Activated CD4-positive, alpha-beta T cell treated with anti-CD3 and anti-CD28 coated beads, Interleukin-2, amount 10 ng/mL, durations not matched to agents 24 days and 14 days (primary cell): ENCODE measurements around the gene CCDC170. TPM values are rescaled to one million over a fixed set of nuclear protein-coding genes. Genes with fewer than 3 reads are reported as not detected.

Experiments
- DNase-seq: peaks from one replicate; pipeline ENCODE4 v3.0.0; 2022
- H3K27ac Mint-ChIP-seq: one replicate; pipeline ENCODE4 v1.8.0; 2022; ENCODE audit warnings: mild to moderate bottlenecking, mixed read lengths
- H3K27me3 Mint-ChIP-seq: one replicate; pipeline ENCODE4 v1.8.0; 2022; ENCODE audit warnings: mixed read lengths
- H3K36me3 Mint-ChIP-seq: one replicate; pipeline ENCODE4 v1.8.0; 2022; ENCODE audit warnings: low read depth, mild to moderate bottlenecking, mixed read lengths
- H3K4me1 Mint-ChIP-seq: one replicate; pipeline ENCODE4 v1.8.0; 2021; ENCODE audit warnings: mixed read lengths
- H3K4me3 Mint-ChIP-seq: one replicate; pipeline ENCODE4 v1.8.0; 2022; ENCODE audit warnings: mild to moderate bottlenecking, moderate library complexity, mixed read lengths
- H3K9me3 Mint-ChIP-seq: one replicate; pipeline ENCODE4 v1.8.0; 2021; ENCODE audit warnings: mixed read lengths
- intact Hi-C: fragments of 100-400 bp; cut with micrococcal nuclease; formaldehyde crosslinking; loops from one replicate; pipeline ENCODE4 v1.15.1; 2023
- total RNA-seq: library from RNA; stranded (reverse); gene quantifications from 2 replicates; pipeline ENCODE4 v1.2.3, GENCODE V29; 2022

The CCDC170 gene
- total RNA-seq, 1 donor from 2014 or later, result not detected

DNA sequence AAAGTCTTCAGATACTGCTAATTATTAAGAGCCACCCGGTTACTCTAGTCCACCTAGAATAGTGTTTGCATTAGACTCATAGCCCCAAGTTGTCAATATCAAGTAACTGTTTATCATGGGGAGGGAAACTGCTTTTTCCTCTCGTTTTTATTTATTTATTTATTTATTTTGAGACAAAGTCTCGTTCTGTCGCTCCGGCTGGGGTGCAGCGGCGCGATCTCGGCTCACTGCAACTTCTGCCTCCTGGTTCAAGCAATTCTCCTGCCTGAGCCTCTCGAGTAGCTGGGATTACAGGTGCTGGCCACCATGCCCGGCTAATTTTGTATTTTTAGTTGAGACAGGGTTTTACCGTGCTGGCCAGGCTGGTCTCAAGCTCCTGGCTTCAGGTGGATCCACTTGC lies 16.1 kb upstream of the CCDC170 start:
- intact Hi-C loops, result loop anchor here (2.0 to 5.0 kb wide), 2 partner anchors 37 to 70 kb away; no protein-coding TSS in a partner anchor

GRCh38 chr6:151478670-151479069 lies 15.1 kb upstream of the CCDC170 start:
- no peaks in the 10 kb centered on the region for H3K36me3 Mint-ChIP-seq
- H3K27ac Mint-ChIP-seq, result no peak overlapping the region
- intact Hi-C loops, result loop anchor here (5.0 kb wide), 1 partner anchor 71 kb away; no protein-coding TSS in a partner anchor
- no peak overlapping the region for H3K4me3 Mint-ChIP-seq
- no peaks in the 10 kb centered on the region for H3K9me3 Mint-ChIP-seq
- no peaks in the 10 kb centered on the region for H3K27me3 Mint-ChIP-seq
- DNase-seq, result no peak
- H3K4me1 Mint-ChIP-seq, result peaks cover 17% of the 10 kb centered on the region

More for the DNA sequence above, 16.1 kb upstream of the CCDC170 start:
- H3K9me3 Mint-ChIP-seq, result no peaks in the 10 kb centered on the region
- H3K4me1 Mint-ChIP-seq, result peaks cover 17% of the 10 kb centered on the region
- DNase-seq, result no peak
- no peak overlapping the region for H3K27ac Mint-ChIP-seq
- no peak overlapping the region for H3K4me3 Mint-ChIP-seq
- no peaks in the 10 kb centered on the region for H3K36me3 Mint-ChIP-seq
- no peaks in the 10 kb centered on the region for H3K27me3 Mint-ChIP-seq

DNA sequence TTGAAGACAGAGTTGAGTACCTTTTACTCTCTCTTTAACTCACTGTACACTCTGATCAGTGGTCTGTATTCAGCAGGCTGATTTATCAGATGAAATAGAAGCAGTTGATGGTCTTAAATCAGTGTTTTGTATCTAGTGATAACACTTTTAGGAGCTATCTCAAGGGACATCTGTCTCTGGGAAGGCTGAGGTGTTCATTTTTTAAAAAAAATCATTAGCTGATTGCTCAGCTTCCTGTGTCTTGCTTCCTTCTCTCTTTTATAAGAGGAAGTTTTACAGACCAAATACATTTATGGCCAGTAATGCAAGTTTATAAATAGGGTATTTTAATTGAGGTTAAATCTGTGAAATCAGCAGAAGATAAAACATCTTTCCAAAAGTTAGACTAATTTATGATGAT lies 12.0 kb upstream of the CCDC170 start:
- Mint-ChIP-seq H3K27me3 (no peaks in the 10 kb centered on the region), H3K9me3 (peaks cover 4% of the 10 kb centered on the region), H3K36me3 (no peaks in the 10 kb centered on the region), H3K4me1 (peaks cover 16% of the 10 kb centered on the region), H3K27ac (peak overlapping the region; percentile 58), H3K4me3 (peak overlapping the region; percentile 41)
- no peak for DNase-seq
- intact Hi-C loops, result no loop called here

GRCh38 chr6:151482290-151482689 lies 11.5 kb upstream of the CCDC170 start:
- H3K27me3 Mint-ChIP-seq, result no peaks in the 10 kb centered on the region
- DNase-seq, result no peak
- peak overlapping the region; percentile 95 for H3K27ac Mint-ChIP-seq
- H3K9me3 Mint-ChIP-seq, result peaks cover 4% of the 10 kb centered on the region
- intact Hi-C loops, result no loop called here
- peak overlapping the region; percentile 83 for H3K4me3 Mint-ChIP-seq
- no peaks in the 10 kb centered on the region for H3K36me3 Mint-ChIP-seq
- H3K4me1 Mint-ChIP-seq, result peaks cover 16% of the 10 kb centered on the region

- H3K27ac Mint-ChIP-seq, result no peak overlapping the region
- no peaks in the 10 kb centered on the region for H3K36me3 Mint-ChIP-seq
- peaks cover 16% of the 10 kb centered on the region for H3K4me1 Mint-ChIP-seq
- no peak for DNase-seq
- H3K9me3 Mint-ChIP-seq, result peaks cover 4% of the 10 kb centered on the region
- H3K4me3 Mint-ChIP-seq, result no peak overlapping the region
- H3K27me3 Mint-ChIP-seq, result peaks cover 3% of the 10 kb centered on the region
- intact Hi-C loops, result no loop called here
Measured at GRCh38 chr6:151483994-151484393, 9.8 kb upstream of the CCDC170 start.

- Mint-ChIP-seq H3K4me1 (peaks cover 6% of the 10 kb centered on the region), H3K27ac (no peak overlapping the region), H3K27me3 (peaks cover 25% of the 10 kb centered on the region), H3K36me3 (no peaks in the 10 kb centered on the region), H3K4me3 (no peak overlapping the region), H3K9me3 (peaks cover 4% of the 10 kb centered on the region)
- no peak for DNase-seq
- intact Hi-C loops, result no loop called here
Measured at GRCh38 chr6:151488226-151488625, 5.6 kb upstream of the CCDC170 start.

DNA sequence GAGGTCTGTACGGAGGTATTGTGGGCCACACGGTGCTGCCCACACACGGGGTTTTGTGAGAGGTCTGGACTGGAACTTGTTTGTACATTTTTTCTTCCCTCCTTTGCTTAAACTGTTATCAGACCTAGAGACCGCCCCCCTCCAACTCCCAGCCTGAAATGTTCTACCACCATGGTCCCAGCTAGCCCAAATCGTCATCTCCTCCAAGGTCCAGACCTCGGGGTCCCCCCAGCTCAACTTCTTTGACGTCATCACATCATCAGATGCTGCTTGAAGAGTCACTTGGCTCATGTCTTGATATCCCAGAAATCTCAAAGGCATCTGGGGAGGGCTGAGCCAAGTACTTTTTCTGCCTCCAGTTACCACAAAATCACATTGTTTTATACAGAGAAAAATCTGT lies 2.8 kb upstream of the CCDC170 start:
- Mint-ChIP-seq H3K27me3 (peaks cover 47% of the 10 kb centered on the region), H3K9me3 (no peaks in the 10 kb centered on the region), H3K36me3 (no peaks in the 10 kb centered on the region), H3K27ac (no peak overlapping the region), H3K4me3 (no peak overlapping the region), H3K4me1 (peaks cover 9% of the 10 kb centered on the region)
- no peak for DNase-seq
- intact Hi-C loops, result loop anchor here (10.0 kb wide), 1 partner anchor 214 kb away; no protein-coding TSS in a partner anchor

DNA sequence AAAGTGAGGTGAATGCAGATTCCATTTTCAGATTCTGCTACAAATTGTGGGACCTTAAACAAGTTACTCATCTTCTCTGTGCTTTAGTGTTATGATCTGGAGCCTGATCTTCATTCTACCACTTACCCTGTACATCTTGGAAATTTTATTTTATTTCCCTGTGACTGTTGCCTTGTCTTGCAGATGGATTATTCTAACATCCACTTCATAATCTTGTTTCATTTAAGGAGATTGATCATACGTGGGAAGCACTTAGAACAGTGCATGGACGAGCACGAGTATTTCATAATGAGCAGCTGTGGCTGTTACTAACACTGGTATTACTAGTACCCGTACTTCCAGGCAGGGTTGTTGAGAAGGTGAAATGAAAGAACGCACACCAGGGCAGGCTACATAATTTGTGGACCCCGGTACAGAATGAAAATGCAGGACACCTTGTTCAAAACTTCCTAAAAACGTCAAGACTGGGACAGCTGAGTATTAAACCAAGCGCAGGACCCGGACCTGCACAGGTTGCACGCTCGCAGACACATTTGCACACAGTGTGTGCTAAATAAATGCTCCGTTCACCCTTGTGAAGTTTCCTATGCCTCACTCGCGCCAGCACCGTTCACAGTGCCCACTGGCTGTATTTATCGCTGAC lies 535 bp upstream of the CCDC170 start:
- intact Hi-C loops, result loop anchor here (10.0 kb wide), 1 partner anchor 212 kb away; no protein-coding TSS in a partner anchor
- Mint-ChIP-seq H3K27me3 (peaks cover 56% of the 10 kb centered on the region), H3K36me3 (no peaks in the 10 kb centered on the region), H3K4me3 (peak overlapping the region; percentile 41), H3K9me3 (no peaks in the 10 kb centered on the region), H3K27ac (no peak overlapping the region), H3K4me1 (peaks cover 11% of the 10 kb centered on the region)
- no peak for DNase-seq

- H3K4me1 Mint-ChIP-seq, result peaks cover 15% of the 10 kb centered on the region
- no peaks in the 10 kb centered on the region for H3K9me3 Mint-ChIP-seq
- peaks cover 49% of the 10 kb centered on the region for H3K27me3 Mint-ChIP-seq
- intact Hi-C loops, result loop anchor here (10.0 kb wide), 1 partner anchor 210 kb away; no protein-coding TSS in a partner anchor
- peak; percentile 76 for DNase-seq
- H3K36me3 Mint-ChIP-seq, result no peaks in the 10 kb centered on the region
- no peak overlapping the region for H3K27ac Mint-ChIP-seq
- peak overlapping the region; percentile 82 for H3K4me3 Mint-ChIP-seq
Measured at GRCh38 chr6:151494235-151494935, 568 bp downstream of the CCDC170 start.

DNA sequence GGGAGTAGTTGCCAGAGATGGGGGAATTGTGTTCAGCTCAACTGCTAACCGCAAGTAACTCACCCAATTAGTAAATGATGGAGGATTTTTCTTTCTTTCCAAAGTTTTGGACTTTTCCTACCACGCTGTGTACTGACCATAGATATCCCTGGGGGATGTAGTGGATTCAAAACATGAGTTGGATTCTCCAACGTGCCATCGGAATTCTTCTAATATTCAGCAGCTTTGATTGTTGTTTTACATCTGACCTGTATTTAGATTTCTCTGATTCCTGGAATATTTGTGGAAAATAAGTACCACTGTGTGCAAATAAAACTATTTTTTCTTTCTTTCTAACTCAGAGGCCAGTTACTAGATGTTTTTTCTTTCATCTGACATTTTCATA lies 1.1 kb downstream of the CCDC170 start:
- intact Hi-C loops, result loop anchor here (10.0 kb wide), 1 partner anchor 210 kb away; no protein-coding TSS in a partner anchor

GRCh38 chr6:151495380-151495779 lies 1.6 kb downstream of the CCDC170 start:
- intact Hi-C loops, result loop anchor here (10.0 kb wide), 1 partner anchor 209 kb away; no protein-coding TSS in a partner anchor
- H3K9me3 Mint-ChIP-seq, result no peaks in the 10 kb centered on the region
- peaks cover 15% of the 10 kb centered on the region for H3K4me1 Mint-ChIP-seq
- peak overlapping the region; percentile 37 for H3K4me3 Mint-ChIP-seq
- no peaks in the 10 kb centered on the region for H3K36me3 Mint-ChIP-seq
- peaks cover 56% of the 10 kb centered on the region for H3K27me3 Mint-ChIP-seq
- DNase-seq, result no peak
- H3K27ac Mint-ChIP-seq, result no peak overlapping the region

More for the DNA sequence above, 1.1 kb downstream of the CCDC170 start:
- peak overlapping the region; percentile 82 for H3K4me3 Mint-ChIP-seq
- H3K36me3 Mint-ChIP-seq, result no peaks in the 10 kb centered on the region
- H3K27me3 Mint-ChIP-seq, result peaks cover 54% of the 10 kb centered on the region
- no peak overlapping the region for H3K27ac Mint-ChIP-seq
- H3K9me3 Mint-ChIP-seq, result no peaks in the 10 kb centered on the region
- no peak for DNase-seq
- peaks cover 15% of the 10 kb centered on the region for H3K4me1 Mint-ChIP-seq

- intact Hi-C loops, result loop anchor here (10.0 kb wide), 1 partner anchor 207 kb away; no protein-coding TSS in a partner anchor
- H3K4me1 Mint-ChIP-seq, result peaks cover 15% of the 10 kb centered on the region
- H3K27me3 Mint-ChIP-seq, result peaks cover 46% of the 10 kb centered on the region
- H3K9me3 Mint-ChIP-seq, result no peaks in the 10 kb centered on the region
- no peak overlapping the region for H3K27ac Mint-ChIP-seq
- DNase-seq, result no peak
- no peak overlapping the region for H3K4me3 Mint-ChIP-seq
- H3K36me3 Mint-ChIP-seq, result no peaks in the 10 kb centered on the region
Measured at GRCh38 chr6:151497905-151498304, 4.1 kb downstream of the CCDC170 start.

- intact Hi-C loops, result loop anchor here (10.0 kb wide), 1 partner anchor 206 kb away; no protein-coding TSS in a partner anchor
- H3K27ac Mint-ChIP-seq, result no peak overlapping the region
- no peak overlapping the region for H3K4me3 Mint-ChIP-seq
- no peaks in the 10 kb centered on the region for H3K36me3 Mint-ChIP-seq
- no peak for DNase-seq
- no peaks in the 10 kb centered on the region for H3K9me3 Mint-ChIP-seq
- H3K4me1 Mint-ChIP-seq, result peaks cover 13% of the 10 kb centered on the region
- H3K27me3 Mint-ChIP-seq, result peaks cover 42% of the 10 kb centered on the region
Measured at GRCh38 chr6:151498327-151498726, 4.5 kb downstream of the CCDC170 start.

DNA sequence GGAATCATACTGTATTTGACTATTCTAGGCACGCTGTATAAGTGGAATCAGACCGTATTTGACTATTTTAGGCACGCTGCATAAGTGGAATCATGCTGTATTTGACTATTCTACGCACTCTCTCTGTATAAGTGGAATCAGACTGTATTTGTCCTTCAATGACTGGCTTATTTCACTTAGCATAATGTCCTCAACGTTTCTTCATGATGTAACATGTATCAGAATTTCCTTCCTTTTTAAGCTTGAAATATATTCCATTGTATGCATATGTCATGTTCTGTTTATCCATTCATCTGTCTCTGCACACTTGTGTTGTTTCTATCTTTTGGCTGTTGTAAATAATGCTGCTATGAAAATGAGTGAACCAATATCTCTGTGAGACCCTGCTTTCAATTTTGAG lies 5.7 kb downstream of the CCDC170 start:
- peaks cover 9% of the 10 kb centered on the region for H3K4me1 Mint-ChIP-seq
- peaks cover 36% of the 10 kb centered on the region for H3K27me3 Mint-ChIP-seq
- no peak for DNase-seq
- H3K27ac Mint-ChIP-seq, result no peak overlapping the region
- no peaks in the 10 kb centered on the region for H3K9me3 Mint-ChIP-seq
- H3K36me3 Mint-ChIP-seq, result no peaks in the 10 kb centered on the region
- H3K4me3 Mint-ChIP-seq, result no peak overlapping the region
- intact Hi-C loops, result loop anchor here (10.0 kb wide), 1 partner anchor 205 kb away; no protein-coding TSS in a partner anchor
